HG03097 (cell line): ENCODE data around the gene DVL1.
"Not testable (repeated sequence)": the region's sequence is repeated elsewhere in the genome, so short reads cannot be mapped to it uniquely, and the experiment has no call there.

Source experiments
- ATAC-seq: cut with Tn5 transposase; IDR thresholded peaks from one replicate; pipeline ENCODE4 v1.9.1; 2021; ENCODE audit not compliant: unreplicated experiment, low FRiP score

The DVL1 gene

DNA sequence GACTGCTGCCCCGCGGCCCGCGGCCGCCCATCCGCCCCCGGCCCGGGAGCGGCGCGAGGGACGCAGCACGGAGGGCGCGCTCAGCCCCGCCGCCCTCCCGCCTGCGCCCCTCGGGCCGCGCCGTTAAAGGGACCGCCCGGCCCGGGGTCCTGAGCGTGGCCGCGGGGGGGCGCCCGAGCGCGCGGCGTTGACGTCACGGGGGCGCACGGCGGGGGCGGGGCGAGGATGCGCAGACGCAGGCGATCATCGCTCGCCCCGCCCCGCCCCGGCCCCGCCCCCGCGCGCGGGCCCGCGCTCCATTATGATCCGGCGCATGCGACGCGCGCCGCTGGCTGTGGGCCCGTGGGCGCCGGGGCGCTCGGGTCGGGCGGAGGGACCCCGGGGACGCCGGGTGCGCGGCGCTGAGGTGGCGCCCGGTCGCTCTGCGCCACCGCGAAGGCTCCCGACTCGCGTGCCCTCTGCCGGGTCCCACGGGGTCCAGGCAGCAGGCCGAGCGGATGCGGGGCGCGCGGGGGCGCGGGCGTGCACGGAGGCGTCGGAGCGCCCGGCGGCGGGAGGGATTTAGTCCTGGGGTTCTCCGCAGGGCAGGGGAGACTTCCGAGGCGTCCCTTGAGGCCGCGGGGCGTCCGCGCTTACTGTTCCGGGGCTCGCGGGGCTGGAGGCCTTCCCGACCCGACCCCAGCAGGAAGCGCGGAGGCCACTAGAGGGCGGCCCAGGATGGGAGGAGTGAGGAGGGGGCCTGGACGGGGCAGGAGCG lies at the start of gene DVL1:
TSS of gene DVL1 (minus strand) at position 163 of the 757 bp plus-strand sequence. CDS start 353 bp downstream, outside the sequence.
- peak; percentile 51 for ATAC-seq

DNA sequence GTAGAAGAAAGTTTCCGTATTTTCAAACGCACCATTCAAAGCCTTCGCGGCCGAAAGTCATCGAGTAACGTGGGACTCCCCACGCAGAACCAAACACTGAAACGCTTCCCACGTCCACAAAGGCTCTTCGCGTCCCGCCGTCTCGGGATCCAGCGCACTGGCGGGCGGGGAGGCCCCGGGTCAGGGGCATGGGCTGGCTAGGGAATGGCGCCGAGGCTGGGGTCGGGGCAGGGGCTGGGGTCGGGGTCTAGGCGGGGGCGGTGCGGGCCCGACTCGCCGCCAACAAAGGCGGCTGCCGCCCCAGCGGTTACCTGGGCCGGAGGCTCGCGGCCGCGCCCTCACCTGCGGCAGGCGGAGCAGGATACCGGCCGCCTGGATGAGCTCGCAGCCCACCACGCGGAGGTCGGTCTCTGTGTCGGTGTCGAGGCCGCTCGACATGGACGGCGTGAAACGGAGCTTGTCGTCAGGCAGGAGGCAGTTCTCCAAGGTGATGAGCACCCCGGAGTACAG lies 49.5 kb upstream of the DVL1 start:
- peak; percentile 19 for ATAC-seq

DNA sequence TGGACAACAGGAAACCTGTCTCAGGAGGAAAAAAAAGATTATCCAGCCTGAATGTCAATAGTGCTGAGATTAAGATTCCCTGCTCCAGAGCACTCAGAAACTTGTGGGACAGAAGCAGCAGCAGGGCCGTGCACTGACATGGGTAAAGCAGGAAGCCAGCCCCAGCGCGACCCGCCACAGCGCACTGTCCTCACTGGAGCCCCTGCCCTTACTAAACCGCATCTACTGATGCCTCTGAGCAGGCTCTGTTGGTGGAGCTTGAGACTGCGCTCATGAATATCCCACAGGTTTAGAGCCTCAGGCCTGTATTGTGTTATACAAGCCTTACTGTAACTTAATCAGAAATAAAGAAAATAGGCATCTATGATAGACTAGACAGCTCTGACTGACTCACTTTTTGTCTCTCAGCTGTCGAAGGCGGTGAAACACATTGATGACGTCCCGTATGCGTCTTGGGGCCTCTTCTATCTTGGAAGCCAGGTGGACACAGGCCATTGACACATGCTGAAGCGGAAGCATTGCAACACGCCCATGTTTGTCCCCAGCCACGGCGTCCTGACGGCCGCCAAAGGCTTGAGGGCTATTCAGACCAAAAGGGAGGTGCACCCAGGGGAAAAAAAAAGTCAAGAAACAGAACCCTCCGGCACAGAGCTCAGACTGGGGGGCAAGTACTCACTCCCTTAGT lies 48.8 kb upstream of the DVL1 start:
- no peak for ATAC-seq

DNA sequence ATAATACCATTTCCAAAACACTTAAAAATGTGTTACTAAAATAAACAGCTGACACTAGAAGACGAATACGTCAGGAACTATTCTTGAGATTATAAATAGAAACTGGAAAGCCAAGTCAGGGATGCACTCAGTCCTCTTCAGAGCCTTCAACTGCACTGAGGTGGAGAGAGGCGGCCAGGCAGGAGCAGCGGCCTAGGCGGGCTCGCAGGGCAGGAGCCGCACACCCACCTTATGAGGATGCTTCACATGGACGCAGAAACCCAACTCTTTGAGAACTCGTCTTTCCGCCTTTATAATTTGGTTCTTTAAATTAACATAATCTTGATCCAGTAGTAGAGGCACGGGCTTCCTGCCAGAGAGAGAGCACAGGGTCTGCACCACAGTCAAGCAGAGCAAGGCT lies 45.9 kb upstream of the DVL1 start:
- no peak for ATAC-seq

DNA sequence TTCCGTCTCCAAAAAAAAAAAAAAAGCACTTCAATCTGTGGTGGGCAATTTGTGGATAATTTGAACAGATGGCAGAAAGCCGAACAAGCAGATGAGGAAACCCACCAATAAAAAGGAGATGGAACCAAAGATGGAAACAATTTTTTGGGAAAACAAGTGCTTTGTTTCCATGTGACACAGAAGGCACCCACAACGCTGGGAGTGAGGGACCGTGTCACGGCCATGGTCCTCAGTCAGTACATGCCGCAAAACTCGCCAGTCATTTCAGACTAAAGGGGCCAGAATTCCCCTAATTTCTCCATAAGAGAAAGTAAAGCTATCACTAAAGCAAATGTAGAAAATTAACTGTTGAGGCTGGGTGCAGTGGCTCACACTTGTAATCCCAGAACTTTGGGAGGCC lies 44.9 kb upstream of the DVL1 start:
- no peak for ATAC-seq

DNA sequence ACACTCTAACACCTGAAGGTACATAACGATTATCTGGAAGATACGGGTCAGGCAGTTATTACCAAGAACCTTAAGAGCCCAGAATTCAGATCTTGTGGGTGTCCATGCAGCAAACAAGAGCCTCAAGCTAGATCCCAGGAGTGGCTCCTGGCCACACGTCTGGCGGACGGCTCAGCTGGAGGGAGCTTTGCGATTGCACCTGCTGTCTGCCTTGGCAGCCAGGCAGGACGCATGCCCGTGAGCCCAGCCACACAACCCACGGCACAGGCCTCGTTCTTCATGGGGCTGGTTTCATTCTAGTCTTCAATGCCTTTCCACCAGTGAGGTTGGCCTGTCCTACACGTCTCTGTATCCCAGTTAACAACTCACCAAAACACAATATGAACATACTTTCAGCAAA lies 44.2 kb upstream of the DVL1 start:
- no peak for ATAC-seq

DNA sequence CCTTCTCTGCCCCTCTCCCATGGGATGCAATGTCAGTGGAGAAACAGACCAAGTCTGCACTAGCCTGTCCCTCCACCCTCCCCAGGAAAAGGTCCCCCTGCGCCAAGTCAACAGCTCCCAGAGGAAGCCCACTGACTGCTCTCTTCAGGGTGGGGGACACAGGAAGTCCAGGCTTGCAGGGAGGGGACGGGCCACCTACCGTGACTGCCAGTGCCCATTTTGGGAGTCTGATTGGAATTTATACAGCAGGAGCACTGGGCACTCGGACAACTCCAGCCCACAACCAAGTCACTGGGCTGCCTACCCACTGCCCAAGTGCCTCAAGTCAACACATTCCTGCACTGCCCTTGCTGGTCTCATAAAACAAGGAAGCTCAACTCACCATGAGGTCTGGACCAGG lies 43.8 kb upstream of the DVL1 start:
- ATAC-seq = no peak

DNA sequence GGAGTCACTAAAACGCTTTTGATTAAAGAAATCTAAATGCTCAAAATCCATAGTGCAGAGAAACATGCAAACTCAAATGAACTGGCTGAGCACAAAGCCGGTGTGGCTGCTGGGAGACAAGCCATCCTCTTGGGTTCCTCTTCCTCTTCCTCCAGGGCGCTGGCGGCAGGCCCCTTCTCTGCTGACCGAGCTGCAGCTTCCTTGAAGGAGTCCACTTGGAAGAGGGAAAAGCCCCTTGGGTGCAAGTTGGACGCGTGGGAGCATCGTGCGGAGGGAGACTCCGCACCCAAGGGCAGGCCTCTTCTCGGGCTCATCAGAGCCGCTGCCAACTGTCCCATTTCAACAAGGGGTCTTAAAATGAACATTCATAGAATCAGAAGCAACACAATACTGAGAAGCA lies 42.0 kb upstream of the DVL1 start:
- no peak for ATAC-seq

DNA sequence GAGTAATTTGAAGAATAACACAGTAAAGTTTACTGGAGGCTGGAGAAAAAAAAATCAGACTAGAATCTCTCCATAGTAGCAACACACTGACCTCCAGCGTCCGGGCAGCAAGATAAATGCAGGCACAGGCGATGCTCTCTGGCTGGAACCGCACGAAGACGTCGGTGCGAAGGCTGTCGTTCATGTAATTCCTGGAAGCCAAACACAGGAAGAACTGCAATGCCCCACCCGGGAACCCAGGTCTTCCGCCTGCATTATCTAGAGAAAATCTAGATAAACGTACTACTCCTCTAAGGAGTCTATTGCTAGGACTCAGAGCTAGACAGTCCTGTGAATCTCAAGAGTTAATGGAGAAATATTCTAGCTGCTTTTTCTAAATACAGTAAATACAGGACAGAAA lies 41.5 kb upstream of the DVL1 start:
- ATAC-seq = no peak

DNA sequence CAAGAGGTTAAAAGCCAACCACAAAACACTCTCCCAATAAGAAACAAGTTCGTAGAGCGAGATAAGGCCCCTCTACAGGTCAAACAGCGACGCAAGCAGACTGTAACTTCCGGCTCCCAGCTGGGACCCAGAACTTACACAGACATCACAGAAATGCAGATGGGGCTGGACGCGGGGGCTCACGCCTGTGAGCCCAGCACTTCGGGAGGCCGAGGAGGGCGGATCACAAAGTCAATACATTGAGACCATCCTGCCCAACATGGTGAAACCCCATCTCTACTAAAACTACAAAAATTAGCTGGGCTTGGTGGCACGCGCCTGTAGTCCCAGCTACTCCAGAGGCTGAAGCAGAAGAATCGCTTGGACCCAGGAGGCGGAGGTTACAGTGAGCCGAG lies 38.9 kb upstream of the DVL1 start:
- ATAC-seq = no peak

DNA sequence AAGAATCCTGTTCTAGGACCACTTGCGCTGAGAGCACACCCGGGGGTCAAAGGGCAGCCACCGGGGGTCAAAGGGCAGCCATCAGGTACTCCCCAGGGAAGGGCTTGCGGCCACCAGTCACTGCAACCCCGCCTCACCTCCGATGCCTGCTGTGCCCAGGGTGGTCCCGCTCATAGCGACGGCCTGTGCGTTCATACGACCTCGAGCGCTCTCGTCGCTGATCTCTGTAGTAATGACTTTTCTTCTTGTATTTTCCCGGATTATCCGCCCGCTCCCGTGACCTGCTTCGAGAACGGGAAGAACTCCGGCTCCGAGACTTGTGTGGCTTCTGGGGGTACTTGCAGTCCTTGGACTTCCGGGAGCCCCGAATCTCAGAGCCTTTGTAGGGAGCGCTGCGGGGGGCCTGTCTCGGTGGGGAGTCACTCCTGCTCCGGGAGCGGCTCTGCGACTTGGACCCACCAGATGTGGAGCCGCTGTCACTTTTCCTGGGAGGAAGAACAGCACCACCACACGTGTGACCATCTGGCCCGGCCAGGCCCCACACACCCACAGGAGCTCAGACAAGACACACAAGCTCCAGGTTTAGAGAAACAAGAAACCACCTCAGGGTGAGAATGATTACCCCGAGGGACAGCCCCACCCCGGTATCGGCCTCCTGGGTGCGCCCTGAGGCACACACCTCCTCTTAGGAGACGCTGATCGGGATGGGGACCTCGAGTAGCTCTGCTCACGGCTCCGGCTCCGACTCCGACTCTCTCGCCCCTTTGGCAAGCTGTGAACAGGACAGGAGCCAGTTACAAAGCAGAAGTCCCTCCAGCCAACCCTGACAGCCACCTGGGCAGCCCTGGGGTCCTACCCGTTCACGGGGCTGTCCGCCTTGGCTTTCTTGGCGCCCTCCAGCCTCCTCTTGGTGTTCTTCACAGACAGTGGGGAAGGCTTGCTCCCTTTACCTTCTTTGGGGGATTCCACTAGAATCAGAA lies 38.2 kb upstream of the DVL1 start:
- no peak for ATAC-seq

DNA sequence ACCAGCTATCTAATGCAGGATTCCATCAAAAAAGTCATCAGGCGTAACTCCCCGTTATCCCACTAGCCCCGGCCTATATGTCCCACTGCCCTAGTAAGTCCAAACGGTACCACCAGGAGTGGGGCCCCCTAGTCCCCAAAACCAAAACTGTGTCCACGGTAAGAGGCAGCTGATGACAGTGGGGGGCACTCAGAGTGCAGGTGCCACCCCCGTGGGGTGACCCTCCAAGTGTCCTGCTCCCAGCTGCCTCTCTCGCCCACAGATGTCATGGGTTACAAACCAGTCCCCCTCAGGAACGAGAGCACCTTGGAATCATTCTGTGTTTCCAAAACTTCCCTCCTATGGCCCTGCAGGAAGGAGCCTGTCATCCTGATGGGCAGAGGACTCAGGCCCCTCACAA lies 36.7 kb upstream of the DVL1 start:
- ATAC-seq = no peak

DNA sequence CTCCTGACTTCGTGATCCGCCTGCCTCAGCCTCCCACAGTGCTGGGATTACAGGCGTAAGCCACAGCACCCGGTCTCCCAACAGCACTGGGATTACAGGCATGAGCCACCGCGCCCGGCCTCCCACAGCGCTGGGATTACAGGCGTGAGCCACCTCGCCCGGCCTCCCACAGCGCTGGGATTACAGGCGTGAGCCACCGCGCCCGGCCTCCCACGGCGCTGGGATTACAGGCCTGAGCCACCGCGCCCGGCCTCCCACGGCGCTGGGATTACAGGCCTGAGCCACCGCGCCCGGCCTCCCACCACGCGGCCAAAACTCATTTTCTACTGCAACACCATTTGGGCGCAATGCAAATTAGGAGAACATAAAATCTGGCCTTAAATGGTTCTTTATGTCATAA lies 36.1 kb upstream of the DVL1 start:
- not testable (repeated sequence) for ATAC-seq

DNA sequence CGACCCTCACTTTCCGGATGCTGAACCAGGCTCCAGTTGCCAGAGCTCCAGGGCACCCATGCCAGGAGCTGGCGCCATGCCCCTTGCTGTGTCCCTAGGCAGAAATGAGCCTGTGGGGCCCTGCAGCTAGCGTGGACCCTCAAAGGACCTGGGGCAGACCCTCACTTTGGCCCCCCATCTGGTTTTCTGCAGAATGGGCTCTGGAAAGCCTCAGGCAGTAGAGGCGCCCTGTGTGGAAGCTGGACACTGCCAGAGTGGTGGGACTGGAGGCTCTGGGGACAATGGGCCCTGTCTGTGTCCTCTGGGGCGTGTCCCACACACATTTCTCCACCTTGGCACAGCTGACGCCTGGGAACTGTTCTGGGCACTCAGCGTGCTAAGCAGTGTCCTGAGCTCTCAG lies 32.1 kb upstream of the DVL1 start:
- no peak for ATAC-seq

DNA sequence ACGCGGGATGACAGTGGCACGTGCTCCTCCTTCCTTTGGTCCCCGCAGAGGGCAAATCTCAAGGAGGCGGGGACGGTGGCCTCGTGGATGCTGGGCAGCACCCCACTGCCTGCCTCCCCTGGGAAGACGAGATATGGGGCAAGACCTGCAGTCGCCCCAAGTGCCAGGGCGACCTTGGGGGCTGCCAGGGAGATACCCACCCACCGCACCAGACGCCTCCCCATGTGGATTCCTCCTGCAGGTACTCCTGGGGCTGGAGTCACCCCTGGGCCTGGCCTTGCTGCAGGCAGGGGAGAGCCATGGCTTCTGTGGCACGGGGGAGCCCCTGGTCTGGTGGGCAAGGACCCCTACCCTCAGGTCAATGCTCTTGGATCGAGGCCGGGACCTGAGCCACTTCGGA lies 31.6 kb upstream of the DVL1 start:
- no peak for ATAC-seq

DNA sequence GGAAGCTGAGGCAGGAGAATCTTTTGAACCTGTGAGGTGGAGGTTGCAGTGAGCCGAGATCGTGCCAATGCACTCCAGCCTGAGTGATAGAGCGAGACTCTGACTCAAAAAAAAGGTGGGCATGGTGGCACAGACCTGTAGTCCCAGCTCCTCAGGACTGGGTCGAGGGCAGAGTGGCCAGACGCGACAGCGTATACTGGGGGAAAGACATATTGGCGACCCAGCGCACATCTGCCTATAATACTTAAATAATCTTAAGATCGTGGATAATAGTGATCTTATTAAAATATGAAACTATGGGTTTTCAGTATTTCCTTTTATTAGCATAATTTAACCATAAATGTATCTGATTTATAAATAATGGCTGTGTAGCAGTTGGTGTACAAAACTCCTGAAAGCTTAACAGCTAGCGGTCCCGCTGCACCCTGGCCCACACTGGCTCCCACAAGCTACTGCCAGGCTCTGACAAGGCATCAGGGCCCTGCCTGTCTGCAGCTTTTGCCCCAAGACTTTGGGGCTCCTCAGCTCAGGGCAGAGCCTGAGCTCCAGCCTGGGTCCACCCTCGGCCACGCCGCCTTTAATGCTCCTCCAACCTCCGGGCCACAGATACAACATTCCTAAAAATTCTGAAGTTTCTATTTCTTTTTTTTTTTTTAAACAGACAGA lies 28.5 kb upstream of the DVL1 start:
- no peak for ATAC-seq

DNA sequence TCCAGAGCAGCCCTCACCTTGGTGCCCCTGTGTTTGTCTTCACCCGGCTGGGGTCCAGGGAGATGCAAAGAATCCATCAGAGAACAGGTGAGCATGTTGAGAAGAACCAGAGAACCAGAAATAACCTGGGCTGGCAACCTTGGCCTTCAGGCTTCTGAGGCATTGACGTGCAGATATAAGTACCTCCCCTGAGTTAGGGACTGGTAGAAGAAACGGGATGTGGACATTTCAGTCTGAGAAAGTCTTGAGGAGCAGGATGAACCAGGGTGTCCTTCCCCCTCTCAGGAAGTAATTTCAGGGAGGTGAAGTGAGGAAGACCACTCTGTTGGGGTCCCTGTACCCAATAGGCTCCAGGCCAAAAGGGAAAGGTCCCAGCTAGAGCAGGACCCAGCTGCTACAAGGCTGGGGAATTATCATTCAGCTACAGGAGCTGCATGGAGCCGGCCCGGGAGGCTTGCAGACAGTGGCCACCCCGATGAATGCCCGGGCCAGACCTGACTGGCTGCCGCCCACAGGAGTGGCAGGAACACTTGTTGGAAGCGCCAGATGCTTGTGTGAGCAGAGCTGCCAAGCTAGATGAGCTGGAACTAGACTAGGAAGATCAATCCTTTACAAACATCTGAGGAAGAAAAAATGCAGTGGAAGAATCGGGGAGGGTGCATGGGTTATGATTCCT lies 27.5 kb upstream of the DVL1 start:
- ATAC-seq = no peak

DNA sequence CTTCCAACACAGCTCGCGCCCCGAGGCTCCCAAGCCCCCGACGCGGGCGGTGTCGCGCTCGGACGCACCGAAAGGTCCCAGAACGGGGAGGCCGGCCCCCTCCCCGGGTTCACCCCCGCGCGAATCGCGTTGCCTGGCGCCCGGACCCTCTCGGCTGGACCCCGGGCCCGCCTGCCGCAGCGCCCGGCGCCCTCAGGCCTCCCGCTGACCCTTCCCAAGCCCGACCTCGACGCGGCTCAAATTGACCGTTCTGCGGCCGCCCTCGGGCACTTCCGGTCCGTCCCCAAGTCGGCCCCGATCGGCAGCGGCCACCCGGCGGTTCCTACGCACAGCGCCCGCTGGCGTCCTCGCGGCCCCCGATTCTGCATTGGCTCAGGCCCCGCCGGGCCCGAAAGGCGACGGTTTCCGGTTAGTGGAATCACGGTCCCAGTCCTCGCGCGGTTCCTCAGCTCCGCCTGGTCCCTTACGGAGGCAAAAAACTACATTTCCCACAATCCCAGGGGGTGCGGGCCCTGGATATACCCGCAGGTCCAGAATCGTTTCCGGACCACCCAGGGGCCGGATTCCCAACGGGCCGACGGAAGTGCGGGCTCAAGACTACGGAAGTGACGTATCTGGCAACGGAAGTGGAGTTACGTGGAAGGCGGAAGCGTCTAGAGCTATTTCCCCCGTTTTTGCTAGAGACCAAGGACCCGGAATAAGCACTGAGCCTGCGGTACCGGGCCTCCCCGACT lies 25.9 kb upstream of the DVL1 start, which contains the start of gene AURKAIP1:
TSS of gene AURKAIP1 (minus strand) at position 279 of the 734 bp plus-strand sequence. CDS start 451 bp downstream, outside the sequence.
- peak; percentile 84 for ATAC-seq

DNA sequence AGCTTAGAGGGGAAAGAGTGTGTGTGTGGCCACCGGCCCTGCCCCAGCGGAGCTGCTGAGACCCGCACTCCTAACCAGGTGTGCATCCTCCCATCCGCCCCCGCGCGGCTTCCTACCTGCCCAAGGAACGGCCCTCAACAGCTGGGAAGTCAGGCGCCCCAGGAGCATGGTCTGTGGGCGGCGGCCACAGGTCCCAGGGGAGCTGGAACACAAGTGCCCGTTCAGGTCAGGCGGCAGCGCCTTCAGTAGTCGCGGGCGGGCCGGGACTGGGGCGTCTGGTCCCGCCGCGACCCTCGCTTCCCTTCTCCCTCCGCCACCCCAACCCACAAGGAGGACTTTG lies 25.3 kb upstream of the DVL1 start:
- ATAC-seq = no peak
